Activated CD8-positive, alpha-beta memory T cell treated with anti-CD3 and anti-CD28 coated beads, Interleukin-2, amount 50 U/mL, for 24 hours (primary cell): ENCODE data around the gene SLC2A8.

Experiments
- DNase-seq: peaks from one replicate; pipeline ENCODE4 v3.0.0-alpha.2; 2020; ENCODE audit errors: extremely low read depth

Gene SLC2A8

DNA sequence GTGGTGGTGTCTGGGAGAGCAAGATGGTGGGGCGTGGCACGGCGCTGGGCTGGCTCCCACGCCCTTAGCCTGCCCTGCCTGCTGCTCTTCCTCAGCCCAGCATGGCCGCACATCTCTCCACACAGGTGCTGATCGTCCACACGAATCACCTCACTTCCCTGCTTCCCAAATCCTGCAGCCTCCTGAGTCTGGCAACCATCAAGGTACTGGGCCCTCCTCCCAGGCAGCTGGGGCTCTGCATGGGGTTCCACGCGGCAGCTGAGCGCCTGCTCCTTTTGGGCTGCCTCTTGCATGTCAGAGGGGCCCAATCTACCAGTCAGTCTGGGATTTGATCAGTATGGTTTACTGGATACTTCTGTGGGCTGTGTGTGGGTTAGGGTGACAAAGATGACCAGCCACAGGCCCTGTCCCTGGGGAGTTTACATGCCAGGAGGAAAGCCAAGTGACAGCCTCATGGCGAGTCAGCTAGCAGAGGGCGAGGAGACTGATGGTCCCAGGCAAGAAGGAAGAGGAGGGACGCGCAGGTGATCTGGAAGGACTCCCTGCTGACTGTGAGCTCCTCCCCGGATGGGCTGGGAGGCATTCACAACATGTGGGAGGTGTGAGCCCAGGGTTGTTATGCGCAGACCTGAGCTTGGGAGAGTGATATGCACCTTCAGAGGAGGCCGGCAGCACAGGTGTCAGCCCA, 60.4 kb downstream of the SLC2A8 start:
- no peak for DNase-seq
